Effector memory CD8-positive, alpha-beta T cell (primary cell): ENCODE results near the gene FTO.
"Not testable (repeated sequence)": the region's sequence is repeated elsewhere in the genome, so short reads cannot be mapped to it uniquely, and the experiment has no call there.

ENCODE experiments used
- ATAC-seq: fragments of 150-1000 bp; cut with Tn5 transposase; replicated peaks from 2 replicates; pipeline ENCODE4 v1.10.0; 2021; ENCODE audit warnings: mild to moderate bottlenecking, moderate library complexity
- DNase-seq, 3 experiments: peaks; one replicate each; pipeline ENCODE4 v3.0.0; 2021
- H3K27ac Mint-ChIP-seq, 2 donors: one replicate each; pipeline ENCODE4 v1.8.0; 2022; ENCODE audit warnings: mild to moderate bottlenecking in 2 of 2, mixed read lengths in 2 of 2, moderate library complexity in 2 of 2
- H3K27me3 Mint-ChIP-seq, 2 donors: one replicate each; pipeline ENCODE4 v1.8.0; 2022; ENCODE audit warnings: mixed read lengths in 2 of 2
- H3K36me3 Mint-ChIP-seq: one replicate; pipeline ENCODE4 v1.8.0; 2022; ENCODE audit warnings: mild to moderate bottlenecking, moderate library complexity, mixed read lengths; ENCODE audit not compliant: insufficient read depth
- H3K4me1 Mint-ChIP-seq, 2 donors: one replicate each; pipeline ENCODE4 v1.8.0; 2022; ENCODE audit warnings: low read depth in 2 of 2, mixed read lengths in 2 of 2
- H3K4me3 Mint-ChIP-seq, 2 donors: one replicate each; pipeline ENCODE4 v1.8.0; 2022; ENCODE audit warnings: mild to moderate bottlenecking in 2 of 2, mixed read lengths in 2 of 2, moderate library complexity in 2 of 2
- H3K9me3 Mint-ChIP-seq, 2 donors: one replicate each; pipeline ENCODE4 v1.8.0; 2022; ENCODE audit warnings: mixed read lengths in 2 of 2

The FTO gene

DNA sequence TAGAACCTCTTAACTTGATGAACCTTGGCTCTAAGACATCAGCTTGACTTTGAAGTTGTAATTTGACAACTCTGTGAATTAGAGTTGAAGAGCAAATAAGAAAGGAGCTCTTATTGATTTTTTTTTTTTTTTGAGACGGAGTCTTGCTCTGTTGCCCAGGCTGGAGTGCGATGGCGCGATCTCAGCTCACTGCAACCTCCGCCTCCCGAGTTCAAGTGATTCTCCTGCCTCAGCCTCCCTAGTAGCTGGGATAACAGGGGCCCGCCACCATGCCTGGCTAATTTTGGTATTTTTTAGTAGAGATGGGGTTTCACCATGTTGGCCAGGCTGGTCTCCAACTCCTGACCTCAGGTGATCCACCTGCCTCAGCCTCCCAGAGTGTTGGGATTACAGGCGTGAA lies 186.9 kb downstream of the FTO start:
- not testable (repeated sequence) for H3K27ac Mint-ChIP-seq, H3K36me3 Mint-ChIP-seq, DNase-seq, H3K27me3 Mint-ChIP-seq, H3K4me1 Mint-ChIP-seq, ATAC-seq, H3K4me3 Mint-ChIP-seq, H3K9me3 Mint-ChIP-seq

- ATAC-seq = no peak
- Mint-ChIP-seq H3K4me3 (no peak overlapping the region), H3K27me3 (no peaks in the 10 kb centered on the region), H3K27ac (no peak overlapping the region), H3K9me3 (peaks cover 0 to 1% of the 10 kb centered on the region in 2 donors), H3K4me1 (peaks cover 0 to 2% of the 10 kb centered on the region in 2 donors), H3K36me3 (peaks cover 3% of the 10 kb centered on the region)
- DNase-seq = no peak
These were observed 187.6 kb downstream of the FTO start for GRCh38 chr16:53891409-53892139.

GRCh38 chr16:53892155-53892554 lies 188.2 kb downstream of the FTO start:
- peak; percentile 25 to 44 (median 37) for DNase-seq
- no peaks in the 10 kb centered on the region for H3K27me3 Mint-ChIP-seq
- peaks cover 3% of the 10 kb centered on the region for H3K36me3 Mint-ChIP-seq
- no peaks in the 10 kb centered on the region for H3K9me3 Mint-ChIP-seq
- ATAC-seq = peak; percentile 48
- peaks cover 0 to 2% of the 10 kb centered on the region in 2 donors for H3K4me1 Mint-ChIP-seq
- H3K27ac Mint-ChIP-seq = no peak overlapping the region
- H3K4me3 Mint-ChIP-seq = no peak overlapping the region

GRCh38 chr16:53893731-53894435 lies 189.9 kb downstream of the FTO start:
- ATAC-seq (no peak), DNase-seq (no peak)
- Mint-ChIP-seq H3K27ac (peak overlapping the region in 1 of 2 donors; percentile 59), H3K4me1 (peaks cover 0 to 2% of the 10 kb centered on the region in 2 donors), H3K27me3 (no peaks in the 10 kb centered on the region), H3K9me3 (no peaks in the 10 kb centered on the region), H3K4me3 (no peak overlapping the region), H3K36me3 (peaks cover 3% of the 10 kb centered on the region)

DNA sequence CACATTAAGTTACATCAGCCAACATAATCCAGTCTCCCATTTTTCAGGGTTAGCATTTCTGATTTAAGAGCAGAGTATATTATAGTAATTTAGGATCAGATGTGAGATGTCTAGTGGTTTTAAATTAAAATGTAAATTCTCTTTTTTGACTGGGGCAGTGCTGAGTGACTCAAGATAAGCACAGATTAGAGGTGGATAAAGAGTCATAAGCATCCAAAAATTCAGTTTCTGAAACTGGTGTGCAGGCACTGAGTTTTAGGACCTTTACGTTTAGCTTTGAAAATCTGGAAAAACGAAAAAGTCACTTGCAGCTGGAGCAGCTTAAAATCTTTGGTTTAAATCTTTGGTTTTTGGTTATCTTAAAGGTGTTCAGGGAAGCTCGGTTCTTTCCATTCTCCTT lies 190.7 kb downstream of the FTO start:
- no peak for ATAC-seq
- no peaks in the 10 kb centered on the region for H3K27me3 Mint-ChIP-seq
- H3K27ac Mint-ChIP-seq = peak overlapping the region in 1 of 2 donors; percentile 59
- no peaks in the 10 kb centered on the region for H3K36me3 Mint-ChIP-seq
- H3K9me3 Mint-ChIP-seq = no peaks in the 10 kb centered on the region
- no peak overlapping the region for H3K4me3 Mint-ChIP-seq
- peaks cover 0 to 3% of the 10 kb centered on the region in 2 donors for H3K4me1 Mint-ChIP-seq
- DNase-seq = no peak

GRCh38 chr16:53895433-53895832 lies 191.5 kb downstream of the FTO start:
- Mint-ChIP-seq H3K9me3 (no peaks in the 10 kb centered on the region), H3K27me3 (no peaks in the 10 kb centered on the region), H3K27ac (no peak overlapping the region), H3K36me3 (no peaks in the 10 kb centered on the region), H3K4me1 (peaks cover 0 to 3% of the 10 kb centered on the region in 2 donors), H3K4me3 (no peak overlapping the region)
- DNase-seq = no peak
- no peak for ATAC-seq

DNA sequence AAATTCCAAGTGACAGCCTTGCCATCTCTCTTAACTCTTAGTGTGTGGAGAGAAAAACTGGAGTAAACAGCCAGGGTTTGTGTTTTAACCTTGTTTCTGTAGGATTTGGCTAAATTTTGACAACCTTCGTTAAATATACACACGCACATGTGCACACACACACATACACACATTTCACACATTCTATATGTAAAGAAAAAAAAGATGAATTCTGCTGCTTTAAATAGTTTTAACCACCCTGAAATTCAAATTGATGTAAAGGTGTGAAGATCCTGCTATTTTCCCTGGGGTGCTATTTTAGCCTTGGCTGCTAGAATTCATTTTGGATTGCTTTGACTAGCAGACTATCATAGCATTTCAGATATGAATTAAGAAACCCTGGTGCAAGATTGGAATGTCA lies 191.9 kb downstream of the FTO start:
- Mint-ChIP-seq H3K27me3 (no peaks in the 10 kb centered on the region), H3K9me3 (no peaks in the 10 kb centered on the region), H3K4me1 (peaks cover 0 to 3% of the 10 kb centered on the region in 2 donors), H3K27ac (no peak overlapping the region), H3K4me3 (no peak overlapping the region), H3K36me3 (no peaks in the 10 kb centered on the region)
- DNase-seq (no peak), ATAC-seq (no peak)

GRCh38 chr16:53896722-53897121 lies 192.8 kb downstream of the FTO start:
- Mint-ChIP-seq H3K9me3 (no peaks in the 10 kb centered on the region), H3K4me1 (peaks cover 0 to 3% of the 10 kb centered on the region in 2 donors), H3K27ac (no peak overlapping the region), H3K36me3 (no peaks in the 10 kb centered on the region), H3K27me3 (no peaks in the 10 kb centered on the region), H3K4me3 (no peak overlapping the region)
- ATAC-seq (no peak), DNase-seq (no peak)

GRCh38 chr16:53898993-53899392 lies 195.0 kb downstream of the FTO start:
- Mint-ChIP-seq H3K4me3 (no peak overlapping the region), H3K27me3 (no peaks in the 10 kb centered on the region), H3K27ac (peak overlapping the region in 1 of 2 donors; percentile 78), H3K36me3 (no peaks in the 10 kb centered on the region), H3K4me1 (peaks cover 0 to 3% of the 10 kb centered on the region in 2 donors), H3K9me3 (no peaks in the 10 kb centered on the region)
- DNase-seq (no peak), ATAC-seq (no peak)

DNA sequence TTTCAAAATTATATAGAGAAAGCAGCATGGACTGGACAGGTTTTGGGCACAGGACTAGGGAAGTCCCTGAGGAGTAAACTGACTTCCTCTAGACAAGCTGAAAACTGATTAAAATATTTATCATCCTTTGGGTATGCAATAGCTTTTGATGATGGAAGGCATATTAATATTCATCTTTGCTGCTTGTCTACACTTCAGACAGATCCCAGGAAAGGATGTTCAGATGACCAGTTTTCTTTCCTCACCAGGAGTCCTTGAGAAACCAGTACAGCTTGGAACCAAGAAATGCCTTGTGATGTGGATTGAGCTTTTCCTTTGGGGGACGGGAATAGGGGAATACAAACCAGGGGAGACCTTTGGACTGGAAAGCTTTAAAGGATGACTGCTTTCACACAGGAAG lies 195.5 kb downstream of the FTO start:
- Mint-ChIP-seq H3K27ac (peak overlapping the region in 1 of 2 donors; percentile 78), H3K36me3 (no peaks in the 10 kb centered on the region), H3K27me3 (no peaks in the 10 kb centered on the region), H3K4me3 (no peak overlapping the region), H3K9me3 (no peaks in the 10 kb centered on the region), H3K4me1 (peaks cover 0 to 3% of the 10 kb centered on the region in 2 donors)
- no peak for ATAC-seq
- DNase-seq = no peak

GRCh38 chr16:53900667-53901066 lies 196.7 kb downstream of the FTO start:
- Mint-ChIP-seq H3K9me3 (no peaks in the 10 kb centered on the region), H3K27me3 (no peaks in the 10 kb centered on the region), H3K27ac (no peak overlapping the region), H3K4me3 (no peak overlapping the region), H3K36me3 (no peaks in the 10 kb centered on the region), H3K4me1 (peaks cover 2 to 3% of the 10 kb centered on the region in 2 donors)
- ATAC-seq = no peak
- DNase-seq = no peak

- Mint-ChIP-seq H3K27me3 (no peaks in the 10 kb centered on the region), H3K9me3 (no peaks in the 10 kb centered on the region), H3K36me3 (no peaks in the 10 kb centered on the region), H3K4me3 (no peak overlapping the region), H3K4me1 (peaks cover 2 to 3% of the 10 kb centered on the region in 2 donors), H3K27ac (no peak overlapping the region)
- ATAC-seq = no peak
- DNase-seq = no peak
These were observed 197.5 kb downstream of the FTO start for GRCh38 chr16:53901408-53901807.

GRCh38 chr16:53904533-53904932 lies 200.6 kb downstream of the FTO start:
- Mint-ChIP-seq H3K4me1 (peaks cover 2 to 5% of the 10 kb centered on the region in 2 donors), H3K4me3 (no peak overlapping the region), H3K27ac (no peak overlapping the region), H3K36me3 (no peaks in the 10 kb centered on the region), H3K9me3 (no peaks in the 10 kb centered on the region), H3K27me3 (no peaks in the 10 kb centered on the region)
- DNase-seq (no peak), ATAC-seq (no peak)

DNA sequence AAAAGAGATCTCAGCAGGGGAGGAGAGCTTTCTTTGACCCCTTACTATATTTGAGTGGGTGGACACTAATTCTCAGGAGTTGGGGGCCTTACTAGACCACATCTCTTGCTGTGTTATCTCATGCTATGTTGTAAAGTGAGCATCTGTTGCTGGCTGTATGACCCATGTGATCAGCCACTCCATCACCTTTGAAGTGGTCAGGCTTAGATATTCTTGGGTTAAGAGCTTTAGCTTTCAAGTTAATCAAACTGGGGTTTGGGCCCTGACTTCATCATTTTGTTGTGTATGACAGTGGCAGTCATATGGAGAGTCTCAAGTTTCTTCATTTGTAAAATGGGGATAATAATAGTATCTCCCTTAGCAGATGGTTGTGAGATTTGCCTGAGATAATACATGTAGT lies 201.1 kb downstream of the FTO start:
- no peak for ATAC-seq
- Mint-ChIP-seq H3K4me3 (no peak overlapping the region), H3K9me3 (no peaks in the 10 kb centered on the region), H3K27me3 (no peaks in the 10 kb centered on the region), H3K27ac (no peak overlapping the region), H3K36me3 (no peaks in the 10 kb centered on the region), H3K4me1 (peaks cover 2 to 5% of the 10 kb centered on the region in 2 donors)
- no peak for DNase-seq
